GM21723 (cell line): ENCODE data around the gene CTBP1.
"Not testable (repeated sequence)": the region's sequence is repeated elsewhere in the genome, so short reads cannot be mapped to it uniquely, and the experiment has no call there.

Experiments
- ATAC-seq: cut with Tn5 transposase; IDR thresholded peaks from one replicate; pipeline ENCODE4 v1.9.1; 2021; ENCODE audit warnings: mild to moderate bottlenecking, moderate library complexity; ENCODE audit not compliant: unreplicated experiment

Gene CTBP1

GRCh38 chr4:1239141-1239949 lies 9.6 kb downstream of the CTBP1 start:
- no peak for ATAC-seq

GRCh38 chr4:1238676-1239000 lies 10.3 kb downstream of the CTBP1 start:
- no peak for ATAC-seq

GRCh38 chr4:1237981-1238675 lies 10.8 kb downstream of the CTBP1 start:
- ATAC-seq, result no peak

- not testable (repeated sequence) for ATAC-seq
These were observed 11.7 kb downstream of the CTBP1 start for GRCh38 chr4:1237261-1237660.

GRCh38 chr4:1236836-1237235 lies 12.1 kb downstream of the CTBP1 start:
- ATAC-seq, result not testable (repeated sequence)

- ATAC-seq, result no peak
These were observed 12.8 kb downstream of the CTBP1 start for GRCh38 chr4:1236103-1236641.

- ATAC-seq, result no peak
These were observed 13.4 kb downstream of the CTBP1 start for GRCh38 chr4:1235381-1236102.

- no peak for ATAC-seq
These were observed 14.1 kb downstream of the CTBP1 start for GRCh38 chr4:1234811-1235292.

- ATAC-seq, result no peak
These were observed 14.6 kb downstream of the CTBP1 start for GRCh38 chr4:1234309-1234695.

GRCh38 chr4:1233641-1234308 lies 15.2 kb downstream of the CTBP1 start:
- ATAC-seq, result no peak

GRCh38 chr4:1232661-1233621 lies 16.0 kb downstream of the CTBP1 start:
- no peak for ATAC-seq

GRCh38 chr4:1231637-1232360 lies 17.1 kb downstream of the CTBP1 start:
- no peak for ATAC-seq

- no peak for ATAC-seq
These were observed 17.8 kb downstream of the CTBP1 start for GRCh38 chr4:1230971-1231636.

- ATAC-seq, result no peak
These were observed 18.6 kb downstream of the CTBP1 start for GRCh38 chr4:1230316-1230715.

GRCh38 chr4:1229117-1229849 lies 19.6 kb downstream of the CTBP1 start:
- ATAC-seq, result no peak

- no peak for ATAC-seq
These were observed 21.1 kb downstream of the CTBP1 start for GRCh38 chr4:1227816-1228215.

- no peak for ATAC-seq
These were observed 22.3 kb downstream of the CTBP1 start for GRCh38 chr4:1226598-1226997.

- ATAC-seq, result no peak
These were observed 22.8 kb downstream of the CTBP1 start for GRCh38 chr4:1226144-1226481.
